Measurements from ENCODE around the gene SDF4. TPM values are rescaled to one million over a fixed set of nuclear protein-coding genes. Genes with fewer than 3 reads are reported as not detected.

SDF4 gene
- 161 and 164 TPM in 2 replicates for total RNA-seq

GRCh38 chr1:1231400-1232207 lies at the start of gene SDF4:
Gene SDF4 (minus strand): TSS chr1:1232001. CDS start chr1:1228772, 3,229 bp downstream.
- intact Hi-C loops (cut with micrococcal nuclease): loop anchor here (2.0 to 5.0 kb wide), 2 partner anchors 17 to 41 kb away; partner anchors contain the start of genes TNFRSF4 and UBE2J2
- Mint-ChIP-seq H3K4me3 (ENCODE audit: low read depth) (peak within 1 kb of the TSS; percentile 92), H3K9me3 (no peaks in the 10 kb centered on the region), H3K4me1 (ENCODE audit: low read depth) (peaks cover 23% of the 10 kb centered on the region), H3K27me3 (ENCODE audit: low read depth) (no peaks in the 10 kb centered on the region), H3K27ac (peak within 1 kb of the TSS; percentile 81), H3K36me3 (ENCODE audit: low read depth) (peaks cover 49% of the 10 kb centered on the region)
- DNase-seq (ENCODE audit: low spot score): peak; percentile 97

- no peak for DNase-seq (ENCODE audit: low spot score)
- Mint-ChIP-seq H3K9me3 (no peaks in the 10 kb centered on the region), H3K27ac (no peak overlapping the region), H3K4me3 (ENCODE audit: low read depth) (no peak overlapping the region), H3K36me3 (ENCODE audit: low read depth) (no peaks in the 10 kb centered on the region), H3K27me3 (ENCODE audit: low read depth) (no peaks in the 10 kb centered on the region), H3K4me1 (ENCODE audit: low read depth) (peaks cover 1% of the 10 kb centered on the region)
- intact Hi-C loops (cut with micrococcal nuclease): no loop called here
Measured at GRCh38 chr1:1280782-1281481, 49.1 kb upstream of the SDF4 start.

GRCh38 chr1:1279028-1279427 lies 47.2 kb upstream of the SDF4 start:
- DNase-seq (ENCODE audit: low spot score): no peak
- no peaks in the 10 kb centered on the region for H3K9me3 Mint-ChIP-seq
- no peak overlapping the region for H3K4me3 Mint-ChIP-seq (ENCODE audit: low read depth)
- H3K36me3 Mint-ChIP-seq (ENCODE audit: low read depth): no peaks in the 10 kb centered on the region
- no peaks in the 10 kb centered on the region for H3K27me3 Mint-ChIP-seq (ENCODE audit: low read depth)
- no peak overlapping the region for H3K27ac Mint-ChIP-seq
- intact Hi-C loops (cut with micrococcal nuclease): loop anchor here (10.0 kb wide), 1 partner anchor 164 kb away; the partner anchor contains the start of gene C1orf159
- peaks cover 4% of the 10 kb centered on the region for H3K4me1 Mint-ChIP-seq (ENCODE audit: low read depth)

- intact Hi-C loops (cut with micrococcal nuclease): loop anchor here (10.0 kb wide), 1 partner anchor 164 kb away; the partner anchor contains the start of gene C1orf159
- peaks cover 4% of the 10 kb centered on the region for H3K4me1 Mint-ChIP-seq (ENCODE audit: low read depth)
- H3K27ac Mint-ChIP-seq: no peak overlapping the region
- no peaks in the 10 kb centered on the region for H3K36me3 Mint-ChIP-seq (ENCODE audit: low read depth)
- no peaks in the 10 kb centered on the region for H3K9me3 Mint-ChIP-seq
- H3K27me3 Mint-ChIP-seq (ENCODE audit: low read depth): no peaks in the 10 kb centered on the region
- no peak overlapping the region for H3K4me3 Mint-ChIP-seq (ENCODE audit: low read depth)
- DNase-seq (ENCODE audit: low spot score): no peak
Measured at GRCh38 chr1:1278620-1279019, 46.8 kb upstream of the SDF4 start.

GRCh38 chr1:1275836-1276235 lies 44.0 kb upstream of the SDF4 start:
- H3K27ac Mint-ChIP-seq: no peak overlapping the region
- intact Hi-C loops (cut with micrococcal nuclease): loop anchor here (10.0 kb wide), 1 partner anchor 161 kb away; the partner anchor contains the start of gene C1orf159

GRCh38 chr1:1274931-1275431 lies 43.2 kb upstream of the SDF4 start:
- Mint-ChIP-seq H3K9me3 (no peaks in the 10 kb centered on the region), H3K4me3 (ENCODE audit: low read depth) (peak overlapping the region; percentile 74)

More at GRCh38 chr1:1275836-1276235, 44.0 kb upstream of the SDF4 start:
- Mint-ChIP-seq H3K27me3 (ENCODE audit: low read depth) (no peaks in the 10 kb centered on the region), H3K4me1 (ENCODE audit: low read depth) (peaks cover 18% of the 10 kb centered on the region), H3K4me3 (ENCODE audit: low read depth) (peak overlapping the region; percentile 1), H3K36me3 (ENCODE audit: low read depth) (peaks cover 16% of the 10 kb centered on the region), H3K9me3 (no peaks in the 10 kb centered on the region)
- no peak for DNase-seq (ENCODE audit: low spot score)

GRCh38 chr1:1274299-1274930 lies 42.6 kb upstream of the SDF4 start:
- intact Hi-C loops (cut with micrococcal nuclease): loop anchor here (5.0 to 10.0 kb wide), 2 partner anchors 42 to 160 kb away; partner anchors contain the start of genes B3GALT6, C1orf159 and SDF4
- no peak for DNase-seq (ENCODE audit: low spot score)
- Mint-ChIP-seq H3K4me3 (ENCODE audit: low read depth) (peak overlapping the region; percentile 74), H3K27ac (no peak overlapping the region), H3K27me3 (ENCODE audit: low read depth) (no peaks in the 10 kb centered on the region), H3K36me3 (ENCODE audit: low read depth) (peaks cover 29% of the 10 kb centered on the region), H3K4me1 (ENCODE audit: low read depth) (peaks cover 29% of the 10 kb centered on the region), H3K9me3 (no peaks in the 10 kb centered on the region)

More at GRCh38 chr1:1274931-1275431, 43.2 kb upstream of the SDF4 start:
- peaks cover 25% of the 10 kb centered on the region for H3K36me3 Mint-ChIP-seq (ENCODE audit: low read depth)
- no peaks in the 10 kb centered on the region for H3K27me3 Mint-ChIP-seq (ENCODE audit: low read depth)
- intact Hi-C loops (cut with micrococcal nuclease): loop anchor here (5.0 to 10.0 kb wide), 2 partner anchors 43 to 160 kb away; partner anchors contain the start of genes B3GALT6, C1orf159 and SDF4
- H3K27ac Mint-ChIP-seq: no peak overlapping the region
- DNase-seq (ENCODE audit: low spot score): no peak
- H3K4me1 Mint-ChIP-seq (ENCODE audit: low read depth): peaks cover 27% of the 10 kb centered on the region

- H3K27ac Mint-ChIP-seq: peak within 1 kb of the TSS; percentile 69
- intact Hi-C loops (cut with micrococcal nuclease): loop anchor here (2.0 to 10.0 kb wide), 3 partner anchors 41 to 159 kb away; partner anchors contain the start of genes B3GALT6, C1orf159 and SDF4
- H3K4me1 Mint-ChIP-seq (ENCODE audit: low read depth): peaks cover 29% of the 10 kb centered on the region
- peaks cover 32% of the 10 kb centered on the region for H3K36me3 Mint-ChIP-seq (ENCODE audit: low read depth)
- no peaks in the 10 kb centered on the region for H3K9me3 Mint-ChIP-seq
- H3K27me3 Mint-ChIP-seq (ENCODE audit: low read depth): no peaks in the 10 kb centered on the region
- peak within 1 kb of the TSS; percentile 81 for H3K4me3 Mint-ChIP-seq (ENCODE audit: low read depth)
- peak; percentile 87 for DNase-seq (ENCODE audit: low spot score)
Measured at GRCh38 chr1:1273512-1274298, 41.9 kb upstream of the SDF4 start, which contains the start of gene UBE2J2. Gene UBE2J2 (minus strand): TSS chr1:1273854. CDS start chr1:1267992, 5,862 bp downstream.

GRCh38 chr1:1273209-1273511 lies 41.4 kb upstream of the SDF4 start:
- intact Hi-C loops (cut with micrococcal nuclease): loop anchor here (2.0 to 10.0 kb wide), 3 partner anchors 41 to 158 kb away; partner anchors contain the start of genes B3GALT6, C1orf159 and SDF4
- no peaks in the 10 kb centered on the region for H3K9me3 Mint-ChIP-seq
- peak overlapping the region; percentile 69 for H3K27ac Mint-ChIP-seq
- peak overlapping the region; percentile 81 for H3K4me3 Mint-ChIP-seq (ENCODE audit: low read depth)
- peaks cover 33% of the 10 kb centered on the region for H3K36me3 Mint-ChIP-seq (ENCODE audit: low read depth)
- H3K27me3 Mint-ChIP-seq (ENCODE audit: low read depth): no peaks in the 10 kb centered on the region
- no peak for DNase-seq (ENCODE audit: low spot score)
- H3K4me1 Mint-ChIP-seq (ENCODE audit: low read depth): peaks cover 29% of the 10 kb centered on the region

- DNase-seq (ENCODE audit: low spot score): no peak
- H3K27ac Mint-ChIP-seq: peak overlapping the region; percentile 69
- peaks cover 36% of the 10 kb centered on the region for H3K36me3 Mint-ChIP-seq (ENCODE audit: low read depth)
Measured at GRCh38 chr1:1272341-1273208, 40.8 kb upstream of the SDF4 start.

GRCh38 chr1:1270813-1271212 lies 39.0 kb upstream of the SDF4 start:
- Mint-ChIP-seq H3K9me3 (no peaks in the 10 kb centered on the region), H3K36me3 (ENCODE audit: low read depth) (peaks cover 44% of the 10 kb centered on the region), H3K27ac (peak overlapping the region; percentile 9), H3K4me3 (ENCODE audit: low read depth) (peak overlapping the region; percentile 71), H3K4me1 (ENCODE audit: low read depth) (peaks cover 29% of the 10 kb centered on the region), H3K27me3 (ENCODE audit: low read depth) (no peaks in the 10 kb centered on the region)
- intact Hi-C loops (cut with micrococcal nuclease): loop anchor here (5.0 to 10.0 kb wide), 2 partner anchors 39 to 156 kb away; partner anchors contain the start of genes B3GALT6, C1orf159 and SDF4
- DNase-seq (ENCODE audit: low spot score): no peak

More at GRCh38 chr1:1272341-1273208, 40.8 kb upstream of the SDF4 start:
- H3K27me3 Mint-ChIP-seq (ENCODE audit: low read depth): no peaks in the 10 kb centered on the region
- H3K4me1 Mint-ChIP-seq (ENCODE audit: low read depth): peaks cover 29% of the 10 kb centered on the region
- intact Hi-C loops (cut with micrococcal nuclease): loop anchor here (2.0 to 10.0 kb wide), 3 partner anchors 40 to 158 kb away; partner anchors contain the start of genes B3GALT6, C1orf159 and SDF4
- H3K9me3 Mint-ChIP-seq: no peaks in the 10 kb centered on the region
- H3K4me3 Mint-ChIP-seq (ENCODE audit: low read depth): peak overlapping the region; percentile 81

All from activated T-helper 2 cell treated with anti-CD3 and anti-CD28 coated beads, Interferon-gamma antibody, Interleukin-2, Interleukin-4, amounts not matched to agents 10 μg/mL and 5 μg/mL and 100 μg/mL, durations not matched to agents 14 hours and 24 hours and 36 hours (primary cell).